ENCODE data around the gene CLDN5. TPM values are rescaled to one million over a fixed set of nuclear protein-coding genes. Genes with fewer than 3 reads are reported as not detected.

CLDN5 gene
- total RNA-seq, 2 donors from 2014 or later: 0.20 to 0.66 TPM

- Mint-ChIP-seq H3K27me3 (ENCODE audit: insufficient read depth) (no peaks in the 10 kb centered on the region), H3K4me1 (no peaks in the 10 kb centered on the region), H3K27ac (no peak overlapping the region), H3K36me3 (ENCODE audit: low read depth) (peaks cover 42% of the 10 kb centered on the region), H3K4me3 (no peak overlapping the region), H3K9me3 (no peaks in the 10 kb centered on the region)
- DNase-seq: no peak
- Histone ChIP-seq H3K27me3 (ENCODE audit: control insufficient read depth, insufficient read depth, low read length, poor library complexity, severe bottlenecking) (no peaks in the 10 kb centered on the region), H3K9ac (ENCODE audit: extremely low read depth, low read length, poor library complexity, severe bottlenecking) (no peak overlapping the region), H3K4me3 (ENCODE audit: low read length) (no peak overlapping the region), H3K27ac (ENCODE audit: low read depth, low read length) (peak overlapping the region; percentile 87), H3K9me3 (ENCODE audit: control insufficient read depth, low read length) (no peaks in the 10 kb centered on the region), H3K36me3 (ENCODE audit: control insufficient read depth, insufficient read depth, low read length) (peaks cover 30% of the 10 kb centered on the region), H3K4me1 (ENCODE audit: control insufficient read depth, insufficient read depth, low read length) (no peaks in the 10 kb centered on the region)
- TF ChIP-seq, protein P1, sequence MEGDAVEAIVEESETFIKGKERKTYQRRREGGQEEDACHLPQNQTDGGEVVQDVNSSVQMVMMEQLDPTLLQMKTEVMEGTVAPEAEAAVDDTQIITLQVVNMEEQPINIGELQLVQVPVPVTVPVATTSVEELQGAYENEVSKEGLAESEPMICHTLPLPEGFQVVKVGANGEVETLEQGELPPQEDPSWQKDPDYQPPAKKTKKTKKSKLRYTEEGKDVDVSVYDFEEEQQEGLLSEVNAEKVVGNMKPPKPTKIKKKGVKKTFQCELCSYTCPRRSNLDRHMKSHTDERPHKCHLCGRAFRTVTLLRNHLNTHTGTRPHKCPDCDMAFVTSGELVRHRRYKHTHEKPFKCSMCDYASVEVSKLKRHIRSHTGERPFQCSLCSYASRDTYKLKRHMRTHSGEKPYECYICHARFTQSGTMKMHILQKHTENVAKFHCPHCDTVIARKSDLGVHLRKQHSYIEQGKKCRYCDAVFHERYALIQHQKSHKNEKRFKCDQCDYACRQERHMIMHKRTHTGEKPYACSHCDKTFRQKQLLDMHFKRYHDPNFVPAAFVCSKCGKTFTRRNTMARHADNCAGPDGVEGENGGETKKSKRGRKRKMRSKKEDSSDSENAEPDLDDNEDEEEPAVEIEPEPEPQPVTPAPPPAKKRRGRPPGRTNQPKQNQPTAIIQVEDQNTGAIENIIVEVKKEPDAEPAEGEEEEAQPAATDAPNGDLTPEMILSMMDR (conservative IDR thresholded peaks at IDR 0.05): no peak
- WGBS, 2 experiments (ENCODE audit: insufficient coverage in 1 of 2, insufficient read length in 1 of 2): 77 to 100% methylated on average over 1 of the region's 2 CpGs
Measured at GRCh38 chr22:19513823-19514222, 10.4 kb downstream of the CLDN5 start.

DNA sequence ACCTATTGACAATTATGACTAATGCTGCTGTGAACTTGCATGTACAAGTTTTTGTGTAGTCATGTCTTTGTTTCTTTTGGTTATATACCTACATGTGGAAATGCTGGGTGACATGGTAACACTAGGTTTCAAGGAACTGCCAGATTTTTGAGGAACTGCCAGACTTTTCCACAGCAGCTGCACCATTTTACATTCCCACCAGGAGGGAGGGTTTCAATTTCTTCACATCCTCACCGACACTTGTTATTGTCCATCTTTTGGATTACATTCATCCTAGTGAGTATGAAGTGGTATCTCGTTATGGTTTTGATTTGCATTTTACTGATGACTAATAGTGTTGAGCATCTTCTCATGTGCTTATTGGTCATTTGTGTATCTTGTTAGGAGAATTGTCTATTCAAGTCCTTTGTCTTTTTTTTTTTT lies 13.3 kb downstream of the CLDN5 start:
- H3K4me3 ChIP-seq (ENCODE audit: low read length): no peak overlapping the region
- DNase-seq: no peak
- Mint-ChIP-seq H3K27ac (no peak overlapping the region), H3K36me3 (ENCODE audit: low read depth) (peaks cover 40% of the 10 kb centered on the region), H3K4me3 (no peak overlapping the region), H3K27me3 (ENCODE audit: insufficient read depth) (no peaks in the 10 kb centered on the region), H3K4me1 (no peaks in the 10 kb centered on the region), H3K9me3 (no peaks in the 10 kb centered on the region)
- TF ChIP-seq, protein P1 (conservative IDR thresholded peaks at IDR 0.05): no peak
- no peaks in the 10 kb centered on the region for H3K27me3 ChIP-seq (ENCODE audit: control insufficient read depth, insufficient read depth, low read length, poor library complexity, severe bottlenecking)
- no peak overlapping the region for H3K27ac ChIP-seq (ENCODE audit: low read depth, low read length)
- no peak overlapping the region for H3K9ac ChIP-seq (ENCODE audit: extremely low read depth, low read length, poor library complexity, severe bottlenecking)
- WGBS, 2 experiments (ENCODE audit: insufficient coverage in 1 of 2, insufficient read length in 1 of 2): 94 to 100% methylated on average over 1 to 2 of the region's 2 CpGs
- H3K9me3 ChIP-seq (ENCODE audit: control insufficient read depth, low read length): no peaks in the 10 kb centered on the region
- H3K4me1 ChIP-seq (ENCODE audit: control insufficient read depth, insufficient read depth, low read length): no peaks in the 10 kb centered on the region
- H3K36me3 ChIP-seq (ENCODE audit: control insufficient read depth, insufficient read depth, low read length): peaks cover 28% of the 10 kb centered on the region

GRCh38 chr22:19509923-19510322 lies 14.3 kb downstream of the CLDN5 start:
- H3K9me3 ChIP-seq (ENCODE audit: control insufficient read depth, low read length): no peaks in the 10 kb centered on the region
- Mint-ChIP-seq H3K4me1 (no peaks in the 10 kb centered on the region), H3K36me3 (ENCODE audit: low read depth) (peaks cover 40% of the 10 kb centered on the region), H3K4me3 (no peak overlapping the region), H3K27me3 (ENCODE audit: insufficient read depth) (no peaks in the 10 kb centered on the region), H3K9me3 (no peaks in the 10 kb centered on the region), H3K27ac (no peak overlapping the region)
- H3K4me1 ChIP-seq (ENCODE audit: control insufficient read depth, insufficient read depth, low read length): no peaks in the 10 kb centered on the region
- peaks cover 23% of the 10 kb centered on the region for H3K36me3 ChIP-seq (ENCODE audit: control insufficient read depth, insufficient read depth, low read length)
- no peak for DNase-seq
- H3K27ac ChIP-seq (ENCODE audit: low read depth, low read length): no peak overlapping the region
- 90 to 91% methylated on average over 2 of the region's 2 CpGs for WGBS, 2 experiments (ENCODE audit: insufficient coverage in 1 of 2, insufficient read length in 1 of 2)
- no peak overlapping the region for H3K4me3 ChIP-seq (ENCODE audit: low read length)
- H3K9ac ChIP-seq (ENCODE audit: extremely low read depth, low read length, poor library complexity, severe bottlenecking): no peak overlapping the region
- H3K27me3 ChIP-seq (ENCODE audit: control insufficient read depth, insufficient read depth, low read length, poor library complexity, severe bottlenecking): no peaks in the 10 kb centered on the region
- TF ChIP-seq, protein P1 (conservative IDR thresholded peaks at IDR 0.05): no peak

Measured in endodermal cell (in vitro differentiated cells).